Karpas-422 (cell line): ENCODE measurements around the gene SYNJ2. TPM values are rescaled to one million over a fixed set of nuclear protein-coding genes. Genes with fewer than 3 reads are reported as not detected.

ENCODE experiments used
- DNase-seq: peaks from one replicate; pipeline ENCODE4 v3.0.0-alpha.2; 2015
- H2AFZ ChIP-seq: fragments of 200-600 bp; sonication (generic); 2 replicates; pipeline ENCODE4 v1.6.1; 2014; ENCODE audit warnings: antibody characterized with exemption, low read length, mixed read lengths
- H3K27ac ChIP-seq: fragments of 200-600 bp; sonication (generic); 2 replicates; pipeline ENCODE4 v1.5.1; 2014; ENCODE audit warnings: mild to moderate bottlenecking, low read length, moderate library complexity
- H3K27me3 ChIP-seq: fragments of 200-600 bp; sonication (generic); 2 replicates; pipeline ENCODE4 v1.6.1; 2014; ENCODE audit warnings: low read length, mixed read lengths
- H3K36me3 ChIP-seq: fragments of 200-600 bp; sonication (generic); 2 replicates; pipeline ENCODE4 v1.6.1; 2014; ENCODE audit warnings: low read length, mixed read lengths; ENCODE audit not compliant: insufficient read depth
- H3K4me1 ChIP-seq: fragments of 200-600 bp; sonication (generic); 2 replicates; pipeline ENCODE4 v1.6.1; 2014; ENCODE audit warnings: mild to moderate bottlenecking, low read length, mixed read lengths
- H3K4me2 ChIP-seq: fragments of 200-600 bp; sonication (generic); 2 replicates; pipeline ENCODE4 v1.6.1; 2014; ENCODE audit warnings: low read length, low read depth, mild to moderate bottlenecking; ENCODE audit not compliant: poor library complexity, severe bottlenecking
- H3K4me3 ChIP-seq: fragments of 200-600 bp; sonication (generic); 2 replicates; pipeline ENCODE4 v1.5.1; 2014; ENCODE audit warnings: mild to moderate bottlenecking, antibody characterized with exemption, low read length, mixed read lengths
- H3K79me2 ChIP-seq: fragments of 200-600 bp; sonication (generic); 2 replicates; pipeline ENCODE4 v1.6.1; 2014; ENCODE audit warnings: mild to moderate bottlenecking, low read length, mixed read lengths
- H3K9ac ChIP-seq: fragments of 200-600 bp; sonication (generic); 2 replicates; pipeline ENCODE4 v1.6.0; 2014; ENCODE audit warnings: low read length
- H3K9me2 ChIP-seq: fragments of 200-600 bp; sonication (generic), shearing (Covaris generic); replicated peaks from 2 replicates; pipeline ENCODE4 v1.6.0; 2014; ENCODE audit warnings: mild to moderate bottlenecking, low read length, moderate library complexity; ENCODE audit not compliant: insufficient read depth
- H3K9me3 ChIP-seq: fragments of 300-700, 200-600 bp; sonication (generic); 2 replicates; pipeline ENCODE4 v1.6.1; 2014; ENCODE audit warnings: low read length, mixed read lengths
- H4K20me1 ChIP-seq: fragments of 200-600 bp; sonication (generic); 2 replicates; pipeline ENCODE4 v1.6.1; 2014; ENCODE audit warnings: mild to moderate bottlenecking, antibody characterized with exemption, low read length, low read depth; ENCODE audit not compliant: insufficient read depth
- total RNA-seq: library from RNA; depleted of rRNA; stranded (reverse); fragments of >200 nt; shearing (Covaris generic); gene quantifications from 2 replicates; pipeline ENCODE4 v1.2.3, GENCODE V29; 2014; ENCODE audit warnings: low replicate concordance

The SYNJ2 gene
- total RNA-seq, 1 experiment from 2014 or later, result 0.04 TPM

- no peak overlapping the region for H2AFZ ChIP-seq
- no peaks in the 10 kb centered on the region for H3K36me3 ChIP-seq
- no peaks in the 10 kb centered on the region for H3K4me1 ChIP-seq
- H3K4me3 ChIP-seq, result no peak overlapping the region
- no peak overlapping the region for H3K27ac ChIP-seq
- no peak for DNase-seq
- H4K20me1 ChIP-seq, result no peaks in the 10 kb centered on the region
- no peaks in the 10 kb centered on the region for H3K79me2 ChIP-seq
- H3K9me2 ChIP-seq, result no peaks in the 10 kb centered on the region
- no peaks in the 10 kb centered on the region for H3K27me3 ChIP-seq
- H3K4me2 ChIP-seq, result no peak overlapping the region
- H3K9ac ChIP-seq, result no peak overlapping the region
- H3K9me3 ChIP-seq, result no peaks in the 10 kb centered on the region
These were observed 20.7 kb downstream of the SYNJ2 start for GRCh38 chr6:158002249-158002950.

- no peak overlapping the region for H3K4me2 ChIP-seq
- no peaks in the 10 kb centered on the region for H4K20me1 ChIP-seq
- H3K4me3 ChIP-seq, result no peak overlapping the region
- no peaks in the 10 kb centered on the region for H3K9me2 ChIP-seq
- no peak overlapping the region for H3K27ac ChIP-seq
- no peaks in the 10 kb centered on the region for H3K9me3 ChIP-seq
- no peak for DNase-seq
- no peaks in the 10 kb centered on the region for H3K36me3 ChIP-seq
- H3K9ac ChIP-seq, result no peak overlapping the region
- H3K4me1 ChIP-seq, result no peaks in the 10 kb centered on the region
- no peaks in the 10 kb centered on the region for H3K79me2 ChIP-seq
- H3K27me3 ChIP-seq, result no peaks in the 10 kb centered on the region
- no peak overlapping the region for H2AFZ ChIP-seq
These were observed 21.5 kb downstream of the SYNJ2 start for GRCh38 chr6:158002951-158003853.

DNA sequence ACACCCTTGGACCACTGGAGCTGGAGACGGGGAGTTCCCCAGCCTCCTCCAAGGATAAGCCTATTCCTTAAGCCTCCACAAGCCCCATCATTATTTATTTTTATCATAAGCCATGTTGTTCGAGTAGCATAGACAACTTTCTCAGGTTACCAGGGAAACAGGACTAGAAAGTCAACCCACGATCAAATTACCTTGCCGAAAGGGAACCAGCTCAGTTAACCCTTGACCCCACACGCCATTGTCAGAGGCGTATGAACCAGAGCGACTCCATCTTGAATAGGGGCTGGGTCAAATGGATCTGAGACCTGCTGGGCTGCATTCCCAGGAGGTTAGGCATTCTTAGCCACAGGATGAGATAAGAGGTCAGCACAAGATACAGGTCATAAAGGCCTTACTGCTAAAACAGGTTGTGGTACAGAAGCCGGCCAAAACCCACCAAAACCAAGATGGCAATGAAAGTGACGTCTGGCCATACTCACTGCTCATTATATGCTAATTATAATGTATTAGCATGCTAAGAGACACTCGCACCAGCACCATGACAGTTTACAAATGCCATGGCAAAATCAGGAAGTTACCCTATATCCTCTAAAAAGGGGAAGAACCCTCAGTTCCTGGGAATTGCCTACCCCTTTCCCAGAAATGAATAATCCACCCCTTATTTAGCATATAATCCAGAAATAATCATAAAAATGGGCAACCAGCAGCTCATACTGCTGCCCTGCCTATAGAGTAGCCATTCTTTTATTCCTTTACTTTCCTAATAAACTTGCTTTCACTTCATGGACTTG is 22.4 kb downstream of the SYNJ2 start:
- Histone ChIP-seq H3K9ac (no peak overlapping the region), H3K79me2 (no peaks in the 10 kb centered on the region), H3K9me2 (no peaks in the 10 kb centered on the region)

DNA sequence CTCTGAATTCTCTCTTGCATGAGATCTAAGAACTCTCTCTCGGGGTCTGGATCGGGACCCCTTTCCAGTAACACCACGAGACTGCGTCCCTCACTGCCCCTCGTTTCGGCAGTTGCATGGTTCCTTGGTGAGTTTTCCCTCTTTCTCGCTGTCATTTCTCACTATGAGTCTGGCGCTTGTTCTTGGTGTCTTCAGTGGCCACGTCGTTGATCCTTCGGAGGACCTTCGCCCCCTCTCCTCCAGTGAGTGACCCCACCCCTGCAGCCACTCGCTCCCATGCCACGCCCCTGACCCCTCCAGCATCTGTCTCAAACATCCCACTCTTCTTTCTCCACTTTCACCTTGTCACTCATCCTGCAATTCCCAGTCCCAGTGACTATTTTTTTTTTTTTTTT is 23.0 kb downstream of the SYNJ2 start:
- DNase-seq, result no peak
- Histone ChIP-seq H2AFZ (no peak overlapping the region), H3K9ac (no peak overlapping the region), H3K27me3 (no peaks in the 10 kb centered on the region), H3K79me2 (no peaks in the 10 kb centered on the region), H3K36me3 (no peaks in the 10 kb centered on the region), H3K27ac (no peak overlapping the region), H3K4me2 (no peak overlapping the region), H3K4me1 (no peaks in the 10 kb centered on the region), H4K20me1 (no peaks in the 10 kb centered on the region), H3K9me2 (no peaks in the 10 kb centered on the region), H3K4me3 (no peak overlapping the region), H3K9me3 (no peaks in the 10 kb centered on the region)

More for the DNA sequence above, 22.4 kb downstream of the SYNJ2 start:
- no peaks in the 10 kb centered on the region for H3K36me3 ChIP-seq
- no peaks in the 10 kb centered on the region for H3K4me1 ChIP-seq
- H3K27me3 ChIP-seq, result no peaks in the 10 kb centered on the region
- no peak overlapping the region for H3K27ac ChIP-seq
- H3K9me3 ChIP-seq, result no peaks in the 10 kb centered on the region
- H3K4me2 ChIP-seq, result no peak overlapping the region
- no peaks in the 10 kb centered on the region for H4K20me1 ChIP-seq
- no peak overlapping the region for H2AFZ ChIP-seq
- H3K4me3 ChIP-seq, result no peak overlapping the region
- DNase-seq, result no peak

GRCh38 chr6:158005626-158006180 is 24.0 kb downstream of the SYNJ2 start:
- Histone ChIP-seq H4K20me1 (no peaks in the 10 kb centered on the region), H3K4me1 (no peaks in the 10 kb centered on the region), H3K79me2 (no peaks in the 10 kb centered on the region), H3K4me3 (no peak overlapping the region), H3K9me2 (no peaks in the 10 kb centered on the region), H3K4me2 (no peak overlapping the region), H3K36me3 (no peaks in the 10 kb centered on the region), H2AFZ (no peak overlapping the region), H3K27ac (no peak overlapping the region), H3K27me3 (no peaks in the 10 kb centered on the region), H3K9ac (no peak overlapping the region), H3K9me3 (no peaks in the 10 kb centered on the region)
- DNase-seq, result no peak

GRCh38 chr6:158006331-158006730 is 24.7 kb downstream of the SYNJ2 start:
- DNase-seq, result no peak
- no peaks in the 10 kb centered on the region for H3K36me3 ChIP-seq
- no peak overlapping the region for H3K9ac ChIP-seq
- H3K79me2 ChIP-seq, result no peaks in the 10 kb centered on the region
- H3K9me2 ChIP-seq, result no peaks in the 10 kb centered on the region
- no peaks in the 10 kb centered on the region for H3K27me3 ChIP-seq
- no peak overlapping the region for H3K27ac ChIP-seq
- H3K4me3 ChIP-seq, result no peak overlapping the region
- no peak overlapping the region for H2AFZ ChIP-seq
- H3K4me2 ChIP-seq, result no peak overlapping the region
- no peaks in the 10 kb centered on the region for H3K9me3 ChIP-seq
- no peaks in the 10 kb centered on the region for H3K4me1 ChIP-seq
- H4K20me1 ChIP-seq, result no peaks in the 10 kb centered on the region

- no peaks in the 10 kb centered on the region for H3K9me3 ChIP-seq
- H3K4me2 ChIP-seq, result no peak overlapping the region
- H4K20me1 ChIP-seq, result no peaks in the 10 kb centered on the region
- H3K4me3 ChIP-seq, result no peak overlapping the region
- H3K79me2 ChIP-seq, result no peaks in the 10 kb centered on the region
- no peaks in the 10 kb centered on the region for H3K27me3 ChIP-seq
- no peaks in the 10 kb centered on the region for H3K9me2 ChIP-seq
- no peak overlapping the region for H2AFZ ChIP-seq
- H3K9ac ChIP-seq, result no peak overlapping the region
- no peak for DNase-seq
- no peaks in the 10 kb centered on the region for H3K36me3 ChIP-seq
- no peak overlapping the region for H3K27ac ChIP-seq
- H3K4me1 ChIP-seq, result no peaks in the 10 kb centered on the region
These were observed 25.3 kb downstream of the SYNJ2 start for GRCh38 chr6:158006821-158007570.
